ENCODE measurements around the gene MAT1A.
"Not testable (repeated sequence)": the region's sequence is repeated elsewhere in the genome, so short reads cannot be mapped to it uniquely, and the experiment has no call there.

Gene MAT1A

DNA sequence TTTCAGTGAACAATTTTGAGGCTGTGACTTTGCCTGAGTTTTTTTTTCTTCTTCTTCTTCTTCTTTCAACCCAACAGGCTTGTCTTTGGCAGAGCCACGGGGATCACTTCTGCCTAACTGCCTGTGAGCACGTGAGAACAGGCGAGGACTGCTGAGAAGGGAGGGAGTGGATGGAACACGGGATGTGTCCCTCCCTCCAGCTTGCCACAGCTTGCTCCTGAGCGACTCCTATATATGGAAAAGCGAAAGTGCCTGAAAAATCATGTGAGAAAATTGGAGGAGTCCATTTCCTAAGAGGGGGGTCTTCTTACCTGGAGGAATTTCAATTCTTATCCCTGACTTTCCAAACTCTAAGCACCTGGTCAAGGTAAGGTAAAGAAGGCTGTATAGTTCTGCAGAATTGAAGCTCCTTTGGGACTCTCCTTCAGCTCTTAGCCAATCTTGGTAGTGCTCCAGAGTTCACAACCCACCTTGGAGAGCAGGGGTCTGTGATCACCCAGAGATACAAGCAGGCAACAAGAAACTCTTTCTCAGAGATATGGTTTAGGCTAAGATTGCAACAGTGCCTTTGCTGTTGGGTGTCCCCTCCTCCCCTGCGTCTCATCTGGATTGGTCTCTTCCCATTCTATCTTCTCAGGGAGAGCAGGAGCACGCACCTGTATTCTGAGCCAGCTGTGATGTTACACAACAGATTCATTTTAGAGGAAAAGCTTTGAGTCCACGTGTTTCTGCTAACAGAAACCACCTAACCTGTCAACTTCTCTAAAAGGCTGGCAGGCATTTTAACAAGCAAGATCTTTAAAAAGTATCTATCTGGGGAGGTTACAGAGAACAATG lies at the start of gene MAT1A:
Gene MAT1A, minus strand, starts transcription at position 208 of the 837 bp plus-strand sequence. CDS start 235 bp downstream, outside the sequence.
- DNase-seq = no peak

GRCh38 chr10:80333983-80334382 lies 44.5 kb upstream of the MAT1A start:
- DNase-seq = no peak

- DNase-seq = no peak
These were observed 35.5 kb upstream of the MAT1A start for GRCh38 chr10:80324891-80325364.

DNA sequence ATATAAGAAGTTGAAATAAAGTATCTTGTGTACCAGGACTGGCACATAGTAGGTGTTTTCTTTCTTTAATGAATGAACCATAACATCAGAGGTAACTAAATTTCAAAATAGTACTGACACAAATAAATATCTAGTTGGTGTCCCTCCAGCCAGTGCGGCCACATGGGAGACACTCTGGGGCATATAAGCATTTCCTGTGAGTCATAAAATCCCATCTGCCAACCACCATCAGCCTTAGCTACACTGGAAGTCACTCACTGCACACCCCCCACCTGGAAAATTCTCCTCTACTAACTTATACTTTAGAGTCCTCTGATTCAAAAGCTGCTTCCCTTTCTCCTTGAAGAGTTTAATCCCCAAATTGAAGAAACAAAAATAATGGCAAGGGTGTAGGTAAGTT lies 34.6 kb upstream of the MAT1A start:
- no peak for DNase-seq

- no peak for DNase-seq
These were observed 33.9 kb upstream of the MAT1A start for GRCh38 chr10:80323311-80323710.

DNA sequence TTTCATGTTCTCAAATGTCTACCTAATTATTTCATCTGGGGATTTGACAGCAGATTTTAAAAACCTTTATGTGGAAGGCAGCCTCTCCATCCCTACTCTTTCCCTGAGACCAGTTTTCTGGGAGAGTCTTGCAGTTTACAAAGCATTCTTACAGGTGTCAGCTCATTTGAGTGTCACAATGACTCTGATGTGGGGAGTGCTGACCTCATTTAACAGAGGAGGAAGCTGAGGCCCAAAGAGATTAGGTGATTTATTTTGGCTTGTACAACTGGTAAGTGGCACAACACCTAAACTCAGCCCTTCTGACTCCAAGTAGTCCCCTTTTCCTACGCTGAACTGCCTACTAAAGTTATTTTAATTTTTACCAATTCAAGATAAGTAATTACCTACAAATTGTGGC lies 33.3 kb upstream of the MAT1A start:
- no peak for DNase-seq

- no peak for DNase-seq
These were observed 32.7 kb upstream of the MAT1A start for GRCh38 chr10:80322158-80322557.

- no peak for DNase-seq
These were observed 31.7 kb upstream of the MAT1A start for GRCh38 chr10:80321183-80321582.

- no peak for DNase-seq
These were observed 30.9 kb upstream of the MAT1A start for GRCh38 chr10:80320377-80320776.

DNA sequence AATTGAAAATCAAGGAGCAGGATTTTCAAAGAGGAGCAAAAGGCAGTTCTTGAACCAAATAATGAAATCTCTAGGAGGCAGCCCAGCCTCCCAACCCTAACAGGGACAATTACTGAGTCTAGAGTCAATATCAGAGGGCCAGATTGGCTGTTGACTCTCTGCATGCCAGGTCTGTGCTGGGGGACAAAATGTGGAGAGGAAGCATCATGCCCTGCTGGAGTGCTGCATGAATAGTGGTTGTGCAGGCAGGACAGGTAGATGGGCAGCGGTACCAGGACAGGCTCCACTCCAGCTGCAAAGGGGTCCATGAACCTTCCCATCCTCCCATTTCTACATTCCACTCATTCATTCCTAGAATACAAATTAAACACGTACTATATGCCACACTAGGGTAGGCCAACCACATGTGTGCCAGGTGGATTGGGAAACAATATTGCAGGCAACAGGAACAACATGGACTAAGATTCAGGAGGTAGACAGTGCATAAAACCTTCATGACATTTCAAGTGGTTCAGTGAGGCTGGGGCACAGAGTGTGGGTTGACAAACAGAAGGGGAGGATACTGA lies 30.4 kb upstream of the MAT1A start:
- no peak for DNase-seq

DNA sequence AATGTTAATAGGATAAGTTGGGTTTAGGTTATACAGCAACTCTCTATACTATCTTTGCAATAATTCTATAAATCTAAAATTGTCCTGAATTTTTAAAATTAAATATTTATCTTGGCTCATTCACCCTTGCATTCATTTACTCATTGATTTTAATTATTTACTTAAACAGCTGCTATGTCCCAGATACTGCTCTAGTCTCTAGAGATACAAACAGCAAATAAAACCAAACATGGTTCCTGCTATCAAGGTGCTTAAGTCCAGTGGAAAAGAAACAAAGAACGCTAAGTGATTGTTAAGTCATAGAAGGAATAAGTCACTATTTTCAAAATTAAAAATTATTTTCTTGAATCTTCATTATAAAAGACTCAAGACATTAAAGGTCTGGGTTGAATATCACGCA lies 29.9 kb upstream of the MAT1A start:
- DNase-seq = no peak

GRCh38 chr10:80318742-80319141 lies 29.3 kb upstream of the MAT1A start:
- DNase-seq = no peak

DNA sequence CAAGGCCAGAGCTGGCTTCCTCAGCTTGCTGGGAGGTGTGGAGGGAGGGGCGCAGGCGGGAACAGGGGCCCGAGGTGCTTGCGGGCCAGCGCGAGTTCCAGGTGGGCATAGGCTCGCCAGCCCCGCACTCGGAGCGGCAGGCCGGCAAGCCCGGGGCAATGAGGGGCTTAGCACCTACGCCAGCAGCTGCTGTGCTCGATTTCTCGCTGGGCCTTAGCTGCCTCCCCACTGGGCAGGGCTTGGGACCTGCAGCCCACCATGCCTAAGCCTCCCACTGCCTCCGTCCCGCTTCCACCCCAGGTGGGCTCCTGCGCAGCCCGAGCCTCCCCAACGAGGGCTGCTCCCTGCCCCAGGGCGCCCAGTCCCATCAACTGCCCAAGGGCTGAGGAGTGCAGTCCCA lies 25.9 kb upstream of the MAT1A start:
- DNase-seq = no peak

GRCh38 chr10:80313523-80313922 lies 24.1 kb upstream of the MAT1A start:
- no peak for DNase-seq

DNA sequence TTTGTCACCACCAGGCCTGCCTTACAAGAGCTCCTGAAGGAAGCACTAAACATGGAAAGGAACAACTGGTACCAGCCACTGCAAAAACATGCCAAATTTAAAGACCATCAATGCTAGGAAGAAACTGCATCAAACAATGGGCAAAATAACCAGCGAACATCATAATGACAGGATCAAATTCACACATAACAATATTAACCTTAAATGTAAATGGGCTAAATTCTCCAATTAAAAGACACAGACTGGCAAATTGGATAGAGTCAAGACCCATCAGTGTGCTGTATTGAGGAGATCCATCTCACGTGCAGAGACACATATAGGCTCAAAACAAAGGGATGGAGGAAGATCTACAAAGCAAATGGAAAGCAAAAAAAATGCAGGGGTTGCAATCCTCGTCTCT lies 16.5 kb upstream of the MAT1A start:
- not testable (repeated sequence) for DNase-seq

DNA sequence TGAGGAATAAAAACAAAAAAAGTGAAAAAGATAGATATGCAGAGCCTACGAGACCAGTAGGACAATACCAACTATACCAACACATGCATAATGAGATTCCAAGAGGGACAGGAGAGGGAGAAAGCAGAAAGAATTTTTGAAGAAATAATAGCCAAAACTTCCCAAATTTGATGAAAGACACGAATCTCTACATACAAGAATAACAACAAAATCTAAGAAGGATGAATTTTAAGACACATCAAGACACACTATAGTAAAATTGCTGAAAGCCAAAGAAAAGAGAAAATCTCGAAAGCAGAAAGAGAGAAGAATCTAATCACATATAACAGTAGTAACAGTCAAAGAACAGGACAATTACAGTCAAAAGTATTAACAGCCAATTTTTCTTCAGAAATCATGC lies 7.5 kb upstream of the MAT1A start:
- DNase-seq = no peak

DNA sequence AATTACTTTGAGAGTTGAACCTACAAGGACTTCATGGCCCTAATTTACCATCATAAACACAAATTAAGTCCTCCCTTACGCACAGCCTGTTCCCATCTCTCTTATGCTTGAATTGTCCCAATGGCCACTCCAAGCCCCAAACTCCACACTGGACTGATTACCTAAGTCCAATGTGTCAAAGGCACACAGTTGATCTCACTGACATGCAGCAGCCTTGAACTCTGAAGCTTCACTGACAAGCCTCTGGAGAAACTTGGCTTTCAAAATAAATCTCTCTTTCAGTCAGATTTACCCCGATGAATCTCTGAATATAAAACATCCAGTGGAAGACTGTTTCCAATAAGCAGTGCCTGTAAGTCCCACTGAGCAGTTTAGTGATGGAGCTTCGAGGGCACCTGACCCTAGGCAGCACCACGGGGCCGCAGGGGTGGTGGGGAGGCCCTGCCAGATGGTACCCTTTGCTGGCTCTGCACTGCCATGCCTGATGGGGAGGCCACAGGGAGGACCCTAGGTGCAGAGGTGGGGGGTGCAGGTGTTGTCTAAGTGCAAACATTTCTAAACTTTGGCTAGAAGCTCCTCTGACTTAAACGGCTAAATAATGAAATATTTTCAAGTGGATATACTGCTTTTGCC lies 3.3 kb upstream of the MAT1A start:
- DNase-seq = no peak

GRCh38 chr10:80290474-80291220 lies 1.2 kb upstream of the MAT1A start:
- no peak for DNase-seq

DNA sequence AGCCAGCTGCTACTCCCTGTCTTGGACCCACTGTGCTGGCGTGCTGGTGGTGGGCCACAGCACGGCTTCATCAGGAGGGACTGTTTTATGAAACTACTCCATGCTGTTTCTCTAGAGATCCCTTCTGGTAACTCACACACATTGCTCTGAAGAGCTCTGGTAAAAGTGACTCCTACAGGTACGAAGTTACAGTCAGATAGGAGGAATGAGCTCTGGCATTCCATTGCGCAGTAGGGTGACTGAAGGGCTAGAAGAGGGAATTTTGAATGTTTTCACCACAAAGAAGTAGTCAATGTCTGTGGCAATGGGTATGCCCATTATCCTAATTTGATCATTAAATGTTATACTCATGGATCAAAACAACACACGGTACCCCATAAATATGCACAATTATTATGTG lies 609 bp downstream of the MAT1A start:
- no peak for DNase-seq

GRCh38 chr10:80284522-80284921 lies 4.9 kb downstream of the MAT1A start:
- DNase-seq = no peak

GRCh38 chr10:80283536-80284199 lies 5.8 kb downstream of the MAT1A start:
- DNase-seq = no peak

DNA sequence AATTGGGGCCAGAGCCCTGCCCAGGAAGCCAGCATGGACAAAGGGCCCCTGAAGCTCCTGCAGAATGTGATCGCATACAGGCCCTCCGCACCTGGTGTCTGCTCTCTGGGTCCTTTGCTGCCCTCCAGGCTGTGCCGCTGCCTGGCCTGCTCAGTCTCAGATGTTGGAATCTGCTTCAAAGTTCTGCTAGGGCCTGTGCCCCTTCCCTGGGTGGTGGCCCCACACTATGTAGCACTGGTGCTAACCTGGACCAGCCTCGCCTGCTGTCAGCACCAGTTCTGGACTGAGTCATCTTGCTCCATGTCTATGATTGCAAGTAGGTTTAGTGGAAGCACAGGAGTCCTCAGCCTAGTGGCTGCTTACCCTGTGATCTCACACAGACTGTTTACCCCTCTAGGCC lies 6.3 kb downstream of the MAT1A start:
- no peak for DNase-seq

All from femur (tissue), 1 donor.